Mesodermal cell (in vitro differentiated cells): ENCODE results near the gene LEMD3.
"Not testable (repeated sequence)": the region's sequence is repeated elsewhere in the genome, so short reads cannot be mapped to it uniquely, and the experiment has no call there.

Experiments used
- H3K27ac ChIP-seq: 2 replicates; pipeline ENCODE4 v1.7.0; 2013; ENCODE audit warnings: mild to moderate bottlenecking, low read depth, low read length, moderate library complexity; ENCODE audit not compliant: severe bottlenecking
- H3K36me3 ChIP-seq: 2 replicates; pipeline ENCODE4 v1.7.1; 2013; ENCODE audit warnings: mild to moderate bottlenecking, low read length, moderate library complexity; ENCODE audit not compliant: control insufficient read depth, insufficient read depth
- H3K4me1 ChIP-seq: one replicate; pipeline ENCODE4 v1.7.1; 2013; ENCODE audit warnings: mild to moderate bottlenecking, low read length; ENCODE audit not compliant: insufficient read depth, control insufficient read depth, poor library complexity, severe bottlenecking
- H3K4me3 ChIP-seq: 2 replicates; pipeline ENCODE4 v1.7.0; 2013; ENCODE audit warnings: low read length, control low read depth, mild to moderate bottlenecking; ENCODE audit not compliant: insufficient read depth, poor library complexity, severe bottlenecking; ENCODE audit errors: extremely low read depth
- H3K9me3 ChIP-seq: 2 replicates; pipeline ENCODE4 v1.7.1; 2013; ENCODE audit warnings: mild to moderate bottlenecking, low read length, moderate library complexity; ENCODE audit not compliant: control insufficient read depth
- WGBS, 2 experiments: methylation state at CpG; one replicate each; pipeline ENCODE4 v1.1.5; 2013; ENCODE audit warnings: missing lambda C conversion rate in 2 of 2; ENCODE audit not compliant: insufficient coverage in 2 of 2; 5-methylcytosine and 5-hydroxymethylcytosine counted together

The LEMD3 gene

DNA sequence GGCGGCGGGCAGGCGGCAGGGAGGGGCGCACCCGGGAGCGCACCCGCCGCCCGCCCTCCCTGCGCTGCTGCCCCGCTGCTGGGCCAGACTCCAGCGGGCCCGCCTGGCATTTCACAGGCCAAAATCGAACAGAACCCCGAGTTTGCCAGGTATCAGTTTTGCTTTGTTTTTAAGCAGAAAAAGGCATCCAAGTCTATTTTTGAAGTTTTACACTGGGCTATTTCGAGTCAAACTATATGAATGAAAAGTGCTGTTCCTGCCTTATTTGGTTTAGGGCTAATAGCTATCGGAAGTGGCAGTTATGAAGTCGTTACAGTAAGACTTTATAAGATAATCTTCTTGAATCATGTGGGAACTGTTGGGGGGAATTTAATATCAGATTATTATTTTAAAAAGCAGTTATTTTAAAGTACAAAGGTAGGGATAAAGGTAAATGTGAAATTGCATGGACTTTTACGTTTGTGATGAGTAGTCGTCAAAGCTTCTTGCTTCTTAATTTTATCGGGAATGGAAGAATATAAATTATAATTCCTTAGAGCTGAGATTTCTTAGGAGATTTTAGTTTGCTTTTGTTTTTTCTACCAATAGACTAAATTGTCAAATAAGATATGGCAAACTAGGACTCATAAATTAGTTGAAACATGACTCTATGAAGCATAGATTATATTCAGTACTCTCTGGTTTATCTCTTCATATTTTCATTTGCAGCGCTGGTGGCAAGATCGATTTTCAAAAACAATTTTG, 110.2 kb downstream of the LEMD3 start:
- peak overlapping the region; percentile 88 for H3K27ac ChIP-seq
- H3K4me1 ChIP-seq = peaks cover 5% of the 10 kb centered on the region
- 1 to 3% methylated on average over 15 to 16 of the region's 23 CpGs for WGBS, 2 experiments
- H3K9me3 ChIP-seq = no peaks in the 10 kb centered on the region
- H3K4me3 ChIP-seq = peak overlapping the region; percentile 78
- H3K36me3 ChIP-seq = peaks cover under 1% of the 10 kb centered on the region

DNA sequence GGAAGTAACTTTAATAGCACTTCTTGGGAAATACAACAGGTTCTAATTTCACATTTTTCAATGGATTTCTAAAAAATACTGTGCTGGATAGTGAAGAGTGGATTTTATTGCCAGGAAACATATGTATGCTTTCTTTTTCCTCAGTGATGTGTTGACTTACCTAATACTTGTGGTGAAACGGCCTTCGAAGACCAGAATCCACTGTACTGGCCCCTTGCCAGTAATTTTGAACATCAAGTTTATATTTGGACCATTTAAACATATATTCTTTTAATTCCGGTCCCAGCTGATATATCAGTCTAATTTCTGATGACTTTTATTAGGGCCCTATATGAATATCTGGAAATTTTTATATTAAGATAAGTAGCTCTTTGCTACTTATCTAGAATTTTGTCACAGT, 110.9 kb downstream of the LEMD3 start:
- Histone ChIP-seq H3K9me3 (no peaks in the 10 kb centered on the region), H3K4me3 (no peak overlapping the region), H3K4me1 (peaks cover 5% of the 10 kb centered on the region), H3K36me3 (peaks cover 3% of the 10 kb centered on the region), H3K27ac (no peak overlapping the region)
- WGBS, 2 experiments = 100% methylated on average over 2 of the region's 3 CpGs; no CpG with 5 or more reads in 1 of the 2 experiments

DNA sequence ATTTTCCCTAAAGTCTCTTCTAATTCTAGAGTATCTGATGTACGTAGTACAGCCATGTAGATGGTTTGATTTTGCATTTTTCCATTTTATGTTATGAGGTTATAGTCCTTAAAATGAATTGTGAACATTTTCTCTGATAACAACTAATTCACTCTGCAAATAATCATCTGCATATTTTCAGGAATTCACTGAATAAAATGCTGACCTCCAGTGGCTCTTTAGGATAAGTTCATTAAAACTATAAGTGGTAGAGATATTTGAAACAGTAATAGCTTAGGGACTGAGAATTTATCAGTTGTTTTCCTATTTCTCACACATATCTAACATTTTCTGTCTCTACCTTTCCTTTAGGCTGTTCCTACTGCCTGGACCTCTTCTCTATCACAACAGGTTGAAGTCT, 113.5 kb downstream of the LEMD3 start:
- H3K27ac ChIP-seq = no peak overlapping the region
- no CpG with 5 or more reads among the region's 1 CpG for WGBS, 2 experiments
- peaks cover 3% of the 10 kb centered on the region for H3K36me3 ChIP-seq
- H3K4me3 ChIP-seq = no peak overlapping the region
- no peaks in the 10 kb centered on the region for H3K9me3 ChIP-seq
- peaks cover 5% of the 10 kb centered on the region for H3K4me1 ChIP-seq

DNA sequence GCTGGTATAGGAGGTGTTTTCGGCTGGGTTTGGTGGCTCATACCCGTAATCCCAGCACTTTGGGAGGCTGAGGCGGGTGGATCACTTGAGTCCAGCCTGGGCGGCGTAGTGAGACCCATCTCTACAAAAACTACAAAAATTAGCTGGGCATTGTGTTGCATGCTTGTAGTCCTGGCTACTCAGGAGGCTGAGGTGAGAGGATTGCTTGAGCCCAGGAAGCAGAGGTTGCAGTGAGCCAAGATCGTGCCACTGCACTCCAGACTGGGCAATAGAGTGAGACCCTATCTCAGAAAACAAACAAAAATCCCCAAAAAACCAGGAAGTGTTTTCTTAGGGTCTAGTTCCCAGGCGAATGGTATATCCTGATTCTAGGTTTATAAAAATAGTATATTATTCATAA, 116.1 kb downstream of the LEMD3 start:
- not testable (repeated sequence) for H3K36me3 ChIP-seq, H3K4me1 ChIP-seq, H3K4me3 ChIP-seq, H3K9me3 ChIP-seq, H3K27ac ChIP-seq
- WGBS, 2 experiments = 95 to 100% methylated on average over 2 to 3 of the region's 7 CpGs

DNA sequence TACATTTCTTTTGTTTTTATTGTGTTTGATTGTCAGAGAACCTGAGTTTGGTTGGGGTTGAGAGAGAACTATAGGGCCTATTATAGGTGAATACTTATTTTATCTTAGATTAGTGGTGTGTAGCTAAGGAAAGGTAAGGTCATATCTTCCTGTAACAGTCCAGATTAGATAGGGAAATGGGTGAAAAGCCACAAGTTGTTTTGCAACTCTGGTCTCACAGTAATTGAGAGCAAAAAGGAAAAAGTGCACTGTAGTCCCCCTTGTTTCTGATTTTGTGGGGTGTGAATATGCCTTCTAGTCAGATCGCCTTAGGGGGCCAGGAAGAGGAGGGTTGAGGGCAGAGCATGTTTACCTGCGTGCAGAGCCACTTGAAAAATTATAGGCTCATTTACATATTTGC, 118.0 kb downstream of the LEMD3 start:
- Histone ChIP-seq H3K4me3 (no peak overlapping the region), H3K27ac (no peak overlapping the region), H3K36me3 (peaks cover 3% of the 10 kb centered on the region), H3K4me1 (peaks cover 5% of the 10 kb centered on the region), H3K9me3 (no peaks in the 10 kb centered on the region)
- no CpG with 5 or more reads among the region's 2 CpGs for WGBS, 2 experiments

DNA sequence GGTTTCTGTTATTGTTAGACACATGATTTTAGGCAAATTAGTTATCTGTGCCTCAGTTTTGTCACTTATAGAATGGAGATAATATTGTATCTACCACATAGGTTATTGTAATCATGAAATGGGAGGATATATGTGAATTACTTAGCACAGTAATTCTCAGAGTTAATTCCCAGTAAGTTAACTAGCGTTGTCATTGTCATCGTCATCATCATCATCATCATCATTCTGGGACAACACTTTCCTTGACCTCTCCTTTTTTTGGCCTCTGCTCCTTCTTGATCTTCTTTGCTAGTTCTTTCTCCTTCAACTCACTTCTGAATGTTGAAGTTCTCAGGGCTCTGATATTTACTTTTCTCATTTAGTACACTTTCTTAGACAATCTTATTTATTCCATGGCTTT, 122.9 kb downstream of the LEMD3 start:
- WGBS, 2 experiments = 100% methylated on average over 2 of the region's 2 CpGs
- Histone ChIP-seq H3K4me1 (no peaks in the 10 kb centered on the region), H3K9me3 (no peaks in the 10 kb centered on the region), H3K36me3 (no peaks in the 10 kb centered on the region), H3K27ac (no peak overlapping the region), H3K4me3 (no peak overlapping the region)

DNA sequence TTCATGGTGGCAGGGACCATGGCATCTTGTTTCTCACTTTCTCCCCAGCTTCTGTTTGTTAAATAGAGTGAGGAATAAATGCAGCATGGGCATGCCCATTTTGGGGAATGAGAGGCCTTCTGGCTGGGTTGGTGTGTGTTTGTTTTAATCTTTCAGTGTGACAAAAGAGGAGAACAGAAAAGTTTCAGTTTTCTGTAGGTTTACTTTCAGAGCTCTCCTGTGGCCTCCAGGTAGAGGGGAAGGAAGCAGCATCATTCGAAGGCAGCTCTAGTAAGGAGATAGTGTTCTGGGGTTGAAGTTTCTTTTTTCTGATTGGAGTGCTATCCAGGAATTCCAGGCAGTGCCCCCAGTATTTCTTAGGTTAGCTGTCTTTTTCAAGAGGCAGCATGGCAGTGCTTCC, 124.4 kb downstream of the LEMD3 start:
- H3K4me3 ChIP-seq = no peak overlapping the region
- no peaks in the 10 kb centered on the region for H3K36me3 ChIP-seq
- WGBS, 2 experiments = 88 to 100% methylated on average over 1 of the region's 1 CpG

DNA sequence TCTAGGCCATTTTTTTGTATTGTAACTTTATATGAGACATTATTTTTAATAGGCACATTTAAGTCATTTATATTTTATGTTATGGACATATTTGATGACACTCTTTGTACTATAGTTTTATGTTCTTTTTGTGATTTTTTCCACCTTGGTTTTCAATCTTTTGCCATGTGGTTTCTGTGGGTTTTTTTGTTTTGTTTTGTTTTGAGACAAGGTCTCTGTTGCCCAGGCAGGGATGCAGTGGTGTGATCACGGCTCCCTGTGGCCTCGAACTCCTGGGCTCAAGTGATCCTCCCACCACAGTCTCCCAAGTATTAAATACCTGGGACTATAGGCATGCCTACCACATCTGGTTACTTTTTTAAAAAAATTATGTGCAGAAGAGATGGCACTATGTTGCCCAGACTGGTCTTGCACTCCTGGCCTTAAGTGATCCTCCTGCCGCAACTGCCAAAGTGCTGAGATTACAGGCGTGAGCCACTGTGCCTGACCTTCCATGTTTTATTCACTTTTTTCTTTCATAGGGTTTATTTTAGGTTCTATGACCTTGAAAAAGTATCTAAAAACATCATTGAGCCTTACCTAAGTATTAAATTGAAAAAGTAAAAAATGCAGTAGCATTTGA, 125.4 kb downstream of the LEMD3 start:
- no peak overlapping the region for H3K27ac ChIP-seq
- WGBS, 2 experiments = 100% methylated on average over 3 of the region's 4 CpGs
- H3K9me3 ChIP-seq = no peaks in the 10 kb centered on the region
- no peaks in the 10 kb centered on the region for H3K36me3 ChIP-seq
- no peak overlapping the region for H3K4me3 ChIP-seq
- H3K4me1 ChIP-seq = no peaks in the 10 kb centered on the region

More for the DNA sequence above, 124.4 kb downstream of the LEMD3 start:
- Histone ChIP-seq H3K9me3 (no peaks in the 10 kb centered on the region), H3K4me1 (no peaks in the 10 kb centered on the region), H3K27ac (no peak overlapping the region)

DNA sequence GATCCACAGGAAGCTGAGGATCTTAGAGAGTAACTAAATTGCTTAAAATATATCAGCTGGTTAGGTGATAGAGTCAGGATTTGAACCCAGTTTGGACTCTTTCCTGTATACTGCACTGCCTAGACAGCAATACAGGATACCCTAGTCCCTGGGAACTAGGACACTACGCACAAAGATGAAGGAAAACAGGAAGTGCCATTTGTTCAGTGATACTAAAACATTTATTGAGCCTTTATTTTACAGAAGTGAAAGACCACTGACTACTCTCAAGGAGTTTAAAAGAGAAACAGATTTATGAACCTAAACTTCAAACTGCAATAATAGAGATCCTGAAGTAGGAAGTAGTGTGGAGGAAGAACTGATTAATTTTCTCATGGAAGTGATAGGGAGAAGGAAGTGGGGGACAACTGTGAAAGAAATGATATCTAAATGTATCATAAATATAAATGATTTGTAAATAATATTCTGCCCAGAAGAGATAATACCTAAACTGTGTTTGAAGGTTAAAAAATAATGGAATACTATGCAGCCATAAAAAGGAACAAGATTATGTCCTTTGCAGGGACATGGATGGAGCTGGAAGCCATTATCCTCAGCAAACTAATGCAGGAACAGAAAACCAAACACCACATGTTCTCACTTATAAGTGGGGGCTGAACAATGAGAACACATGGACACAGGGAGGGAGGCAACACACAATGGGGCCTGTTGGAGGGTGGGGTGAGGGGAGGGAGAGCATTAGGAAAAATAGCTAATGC, 127.3 kb downstream of the LEMD3 start:
- no peaks in the 10 kb centered on the region for H3K9me3 ChIP-seq
- H3K27ac ChIP-seq = no peak overlapping the region
- no CpG with 5 or more reads among the region's 1 CpG for WGBS, 2 experiments
- H3K36me3 ChIP-seq = no peaks in the 10 kb centered on the region
- no peak overlapping the region for H3K4me3 ChIP-seq
- H3K4me1 ChIP-seq = no peaks in the 10 kb centered on the region
